Subcutaneous abdominal adipose tissue (tissue), 5 donors: Measurements from ENCODE around the gene ANKRD33B.
A peak's percentile ranks its signal among the peaks of the same experiment; 100 is the strongest.
"Not testable (repeated sequence)": the region's sequence is repeated elsewhere in the genome, so short reads cannot be mapped to it uniquely, and the experiment has no call there.

ENCODE experiments used
- H3K27ac ChIP-seq: one replicate; pipeline ENCODE4 v1.7.0; 2013; ENCODE audit warnings: low read depth, mild to moderate bottlenecking, inconsistent platforms, low read length, moderate library complexity
- H3K27me3 ChIP-seq, 5 donors: one replicate each; pipeline ENCODE4 v1.7.0; 2013; ENCODE audit warnings: low read length in 5 of 5, inconsistent platforms in 1 of 5; ENCODE audit not compliant: control insufficient read depth in 5 of 5, insufficient read depth in 4 of 5
- H3K36me3 ChIP-seq, 5 donors: one replicate each; pipeline ENCODE4 v1.7.0; 2013; ENCODE audit warnings: low read length in 5 of 5; ENCODE audit not compliant: control insufficient read depth in 5 of 5, insufficient read depth in 5 of 5
- H3K4me1 ChIP-seq, 5 donors: one replicate each; pipeline ENCODE4 v1.7.0; 2013; ENCODE audit warnings: low read length in 5 of 5, mild to moderate bottlenecking in 3 of 5, moderate library complexity in 1 of 5; ENCODE audit not compliant: control insufficient read depth in 5 of 5, insufficient read depth in 5 of 5
- H3K4me3 ChIP-seq, 5 donors: one replicate each; pipeline ENCODE4 v1.7.0; 2013; ENCODE audit warnings: low read length in 5 of 5, low read depth in 1 of 5
- H3K9ac ChIP-seq, 5 donors: one replicate each; pipeline ENCODE4 v1.7.0; 2013; ENCODE audit warnings: low read length in 5 of 5, mild to moderate bottlenecking in 4 of 5, moderate library complexity in 3 of 5
- H3K9me3 ChIP-seq, 5 donors: one replicate each; pipeline ENCODE4 v1.7.0; 2013; ENCODE audit warnings: low read length in 5 of 5; ENCODE audit not compliant: control insufficient read depth in 5 of 5
- donor health status: healthy.
- donor health status: healthy.
- donor health status: healthy.
- donor health status: healthy.
- donor health status: healthy.

Gene ANKRD33B

GRCh38 chr5:10599113-10599512 lies 35.2 kb downstream of the ANKRD33B start:
- no peak overlapping the region for H3K27ac ChIP-seq
- H3K27me3 ChIP-seq: no peaks in the 10 kb centered on the region
- H3K4me1 ChIP-seq: peaks cover 15 to 37% (median 31%) of the 10 kb centered on the region in 5 donors
- peaks cover 0 to 3% (median 0%) of the 10 kb centered on the region in 5 donors for H3K9me3 ChIP-seq
- no peaks in the 10 kb centered on the region for H3K36me3 ChIP-seq
- H3K4me3 ChIP-seq: no peak overlapping the region
- no peak overlapping the region for H3K9ac ChIP-seq

- H3K27ac ChIP-seq: no peak overlapping the region
- peaks cover 15 to 34% (median 29%) of the 10 kb centered on the region in 5 donors for H3K4me1 ChIP-seq
- H3K9ac ChIP-seq: no peak overlapping the region
- H3K27me3 ChIP-seq: no peaks in the 10 kb centered on the region
- H3K4me3 ChIP-seq: no peak overlapping the region
- no peaks in the 10 kb centered on the region for H3K36me3 ChIP-seq
- H3K9me3 ChIP-seq: peaks cover 0 to 3% (median 0%) of the 10 kb centered on the region in 5 donors
Measured at GRCh38 chr5:10599862-10600284, 36.0 kb downstream of the ANKRD33B start.

GRCh38 chr5:10600626-10601245 lies 36.9 kb downstream of the ANKRD33B start:
- Histone ChIP-seq H3K9me3 (peaks cover 0 to 3% (median 0%) of the 10 kb centered on the region in 5 donors), H3K27ac (peak overlapping the region; percentile 67), H3K27me3 (no peaks in the 10 kb centered on the region), H3K9ac (no peak overlapping the region), H3K36me3 (no peaks in the 10 kb centered on the region), H3K4me3 (no peak overlapping the region), H3K4me1 (peaks cover 13 to 25% (median 21%) of the 10 kb centered on the region in 5 donors)

GRCh38 chr5:10601246-10602030 lies 37.6 kb downstream of the ANKRD33B start:
- peak overlapping the region in 1 of 5 donors; percentile 17 for H3K9ac ChIP-seq
- H3K27ac ChIP-seq: peak overlapping the region; percentile 67
- H3K4me3 ChIP-seq: peak overlapping the region in 1 of 5 donors; percentile 34
- H3K4me1 ChIP-seq: peaks cover 10 to 18% (median 15%) of the 10 kb centered on the region in 5 donors
- H3K9me3 ChIP-seq: peaks cover 0 to 3% (median 0%) of the 10 kb centered on the region in 5 donors
- H3K27me3 ChIP-seq: no peaks in the 10 kb centered on the region
- H3K36me3 ChIP-seq: no peaks in the 10 kb centered on the region

- H3K9ac ChIP-seq: peak overlapping the region in 2 of 5 donors; percentile 6 to 17
Measured at GRCh38 chr5:10602031-10602806, 38.3 kb downstream of the ANKRD33B start.

GRCh38 chr5:10604975-10605374 lies 41.1 kb downstream of the ANKRD33B start:
- no peaks in the 10 kb centered on the region for H3K9me3 ChIP-seq
- peaks cover 12 to 35% (median 31%) of the 10 kb centered on the region in 5 donors for H3K4me1 ChIP-seq
- H3K27me3 ChIP-seq: no peaks in the 10 kb centered on the region
- no peak overlapping the region for H3K9ac ChIP-seq
- H3K4me3 ChIP-seq: no peak overlapping the region
- H3K36me3 ChIP-seq: no peaks in the 10 kb centered on the region
- no peak overlapping the region for H3K27ac ChIP-seq

More at GRCh38 chr5:10602031-10602806, 38.3 kb downstream of the ANKRD33B start:
- H3K4me1 ChIP-seq: peaks cover 10 to 21% (median 18%) of the 10 kb centered on the region in 5 donors
- no peaks in the 10 kb centered on the region for H3K9me3 ChIP-seq
- H3K27ac ChIP-seq: peak overlapping the region; percentile 67
- H3K36me3 ChIP-seq: no peaks in the 10 kb centered on the region
- no peak overlapping the region for H3K4me3 ChIP-seq
- no peaks in the 10 kb centered on the region for H3K27me3 ChIP-seq

GRCh38 chr5:10606632-10607022 lies 42.8 kb downstream of the ANKRD33B start:
- H3K4me3 ChIP-seq, H3K9ac ChIP-seq, H3K27me3 ChIP-seq, H3K9me3 ChIP-seq, H3K36me3 ChIP-seq: not testable (repeated sequence)
- H3K27ac ChIP-seq: peak overlapping the region; percentile 63
- H3K4me1 ChIP-seq: peaks cover 6 to 28% (median 25%) of the 10 kb centered on the region in 5 donors

- H3K27ac ChIP-seq: peak overlapping the region; percentile 63
- H3K9me3 ChIP-seq: no peaks in the 10 kb centered on the region
- H3K27me3 ChIP-seq: no peaks in the 10 kb centered on the region
- H3K9ac ChIP-seq: peak overlapping the region in 1 of 5 donors; percentile 27
- H3K4me3 ChIP-seq: peak overlapping the region in 1 of 5 donors; percentile 17
- H3K4me1 ChIP-seq: peaks cover 3 to 23% (median 20%) of the 10 kb centered on the region in 5 donors
- no peaks in the 10 kb centered on the region for H3K36me3 ChIP-seq
Measured at GRCh38 chr5:10607023-10607665, 43.3 kb downstream of the ANKRD33B start.

GRCh38 chr5:10607666-10608073 lies 43.8 kb downstream of the ANKRD33B start:
- H3K9ac ChIP-seq: peak overlapping the region in 2 of 5 donors; percentile 13 to 27
- H3K9me3 ChIP-seq: no peaks in the 10 kb centered on the region
- H3K27me3 ChIP-seq: no peaks in the 10 kb centered on the region
- peaks cover 2 to 20% (median 16%) of the 10 kb centered on the region in 5 donors for H3K4me1 ChIP-seq
- peak overlapping the region in 2 of 5 donors; percentile 9 to 19 for H3K4me3 ChIP-seq
- H3K36me3 ChIP-seq: no peaks in the 10 kb centered on the region
- H3K27ac ChIP-seq: peak overlapping the region; percentile 63
